ENCODE measurements around the gene LURAP1L. TPM values are rescaled to one million over a fixed set of nuclear protein-coding genes. Genes with fewer than 3 reads are reported as not detected.

LURAP1L gene
- total RNA-seq, 3 donors from 2014 or later (not counting 1 experiment from before 2014, with no cell fraction given) = not detected

GRCh38 chr9:12811935-12812334 lies 37.1 kb downstream of the LURAP1L start:
- Histone ChIP-seq H3K4me1 (ENCODE audit: control insufficient read depth, insufficient read depth, low read length) (no peaks in the 10 kb centered on the region), H3K4me3 (ENCODE audit: low read length) (no peak overlapping the region), H3K36me3 (ENCODE audit: control insufficient read depth, insufficient read depth, low read length) (no peaks in the 10 kb centered on the region), H3K27ac (ENCODE audit: low read length) (no peak overlapping the region), H3K27me3 (ENCODE audit: control insufficient read depth, insufficient read depth, low read length) (no peaks in the 10 kb centered on the region), H3K9me3 (ENCODE audit: control insufficient read depth, insufficient read depth, low read length) (peaks cover 4% of the 10 kb centered on the region)
- Mint-ChIP-seq H3K36me3 (peaks cover 6% of the 10 kb centered on the region), H3K27me3 (ENCODE audit: low read depth in 2 of 2) (no peaks in the 10 kb centered on the region), H3K9me3 (peaks cover 13 to 15% of the 10 kb centered on the region in 2 donors), H3K4me3 (no peak overlapping the region), H3K4me1 (no peaks in the 10 kb centered on the region), H3K27ac (no peak overlapping the region)
- TF ChIP-seq, protein P1, sequence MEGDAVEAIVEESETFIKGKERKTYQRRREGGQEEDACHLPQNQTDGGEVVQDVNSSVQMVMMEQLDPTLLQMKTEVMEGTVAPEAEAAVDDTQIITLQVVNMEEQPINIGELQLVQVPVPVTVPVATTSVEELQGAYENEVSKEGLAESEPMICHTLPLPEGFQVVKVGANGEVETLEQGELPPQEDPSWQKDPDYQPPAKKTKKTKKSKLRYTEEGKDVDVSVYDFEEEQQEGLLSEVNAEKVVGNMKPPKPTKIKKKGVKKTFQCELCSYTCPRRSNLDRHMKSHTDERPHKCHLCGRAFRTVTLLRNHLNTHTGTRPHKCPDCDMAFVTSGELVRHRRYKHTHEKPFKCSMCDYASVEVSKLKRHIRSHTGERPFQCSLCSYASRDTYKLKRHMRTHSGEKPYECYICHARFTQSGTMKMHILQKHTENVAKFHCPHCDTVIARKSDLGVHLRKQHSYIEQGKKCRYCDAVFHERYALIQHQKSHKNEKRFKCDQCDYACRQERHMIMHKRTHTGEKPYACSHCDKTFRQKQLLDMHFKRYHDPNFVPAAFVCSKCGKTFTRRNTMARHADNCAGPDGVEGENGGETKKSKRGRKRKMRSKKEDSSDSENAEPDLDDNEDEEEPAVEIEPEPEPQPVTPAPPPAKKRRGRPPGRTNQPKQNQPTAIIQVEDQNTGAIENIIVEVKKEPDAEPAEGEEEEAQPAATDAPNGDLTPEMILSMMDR (IDR thresholded peaks at IDR 0.05) = no peak
- intact Hi-C loops (cut with micrococcal nuclease) = no loop called here
- WGBS (ENCODE audit: insufficient coverage) = 94% methylated on average over 2 of the region's 3 CpGs
- ATAC-seq (no peak), DNase-seq (no peak)

- H3K4me1 ChIP-seq (ENCODE audit: control insufficient read depth, insufficient read depth, low read length) = no peaks in the 10 kb centered on the region
- no peaks in the 10 kb centered on the region for H3K36me3 ChIP-seq (ENCODE audit: control insufficient read depth, insufficient read depth, low read length)
- intact Hi-C loops (cut with micrococcal nuclease) = no loop called here
- H3K27ac ChIP-seq (ENCODE audit: low read length) = no peak overlapping the region
- TF ChIP-seq, protein P1 (IDR thresholded peaks at IDR 0.05) = no peak
- Mint-ChIP-seq H3K36me3 (peaks cover 6% of the 10 kb centered on the region), H3K27me3 (ENCODE audit: low read depth in 2 of 2) (no peaks in the 10 kb centered on the region), H3K4me1 (no peaks in the 10 kb centered on the region), H3K27ac (no peak overlapping the region), H3K9me3 (peaks cover 10 to 14% of the 10 kb centered on the region in 2 donors), H3K4me3 (no peak overlapping the region)
- no peaks in the 10 kb centered on the region for H3K27me3 ChIP-seq (ENCODE audit: control insufficient read depth, insufficient read depth, low read length)
- H3K9me3 ChIP-seq (ENCODE audit: control insufficient read depth, insufficient read depth, low read length) = peaks cover 4% of the 10 kb centered on the region
- ATAC-seq (no peak), DNase-seq (no peak)
- no CpG with 5 or more reads among the region's 1 CpG for WGBS (ENCODE audit: insufficient coverage)
- no peak overlapping the region for H3K4me3 ChIP-seq (ENCODE audit: low read length)
These were observed 37.9 kb downstream of the LURAP1L start for GRCh38 chr9:12812710-12813109.

DNA sequence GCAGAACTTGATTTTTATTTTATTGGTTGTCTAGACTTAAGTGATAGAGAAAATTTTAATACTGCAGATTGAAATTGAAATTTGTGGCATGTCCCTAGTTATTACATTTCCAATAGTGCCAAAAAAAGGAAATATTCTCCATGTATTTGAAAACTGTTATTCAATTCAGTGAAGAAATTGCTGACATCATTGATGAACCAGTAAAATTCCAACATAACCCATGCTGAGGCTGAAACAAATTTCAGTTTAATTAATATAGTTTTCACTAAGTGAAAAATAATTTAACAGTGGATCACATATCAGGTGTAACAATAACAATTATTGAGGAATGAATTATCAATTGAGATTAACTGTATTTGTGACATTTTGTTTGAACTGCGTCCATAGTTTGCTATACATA lies 38.7 kb downstream of the LURAP1L start:
- DNase-seq (no peak), ATAC-seq (no peak)
- Histone ChIP-seq H3K27ac (ENCODE audit: low read length) (no peak overlapping the region), H3K27me3 (ENCODE audit: control insufficient read depth, insufficient read depth, low read length) (no peaks in the 10 kb centered on the region), H3K9me3 (ENCODE audit: control insufficient read depth, insufficient read depth, low read length) (peaks cover 4% of the 10 kb centered on the region), H3K36me3 (ENCODE audit: control insufficient read depth, insufficient read depth, low read length) (no peaks in the 10 kb centered on the region), H3K4me1 (ENCODE audit: control insufficient read depth, insufficient read depth, low read length) (no peaks in the 10 kb centered on the region), H3K4me3 (ENCODE audit: low read length) (no peak overlapping the region)
- Mint-ChIP-seq H3K27ac (no peak overlapping the region), H3K27me3 (ENCODE audit: low read depth in 2 of 2) (no peaks in the 10 kb centered on the region), H3K9me3 (peaks cover 10 to 11% of the 10 kb centered on the region in 2 donors), H3K4me3 (no peak overlapping the region), H3K36me3 (peaks cover 6% of the 10 kb centered on the region), H3K4me1 (no peaks in the 10 kb centered on the region)
- TF ChIP-seq, protein P1 (IDR thresholded peaks at IDR 0.05) = no peak
- intact Hi-C loops (cut with micrococcal nuclease) = no loop called here
- WGBS (ENCODE audit: insufficient coverage) = no CpG with 5 or more reads among the region's 1 CpG
